SK-N-DZ (cell line): Measurements from ENCODE around the gene SH3RF3.
A peak's percentile ranks its signal among the peaks of the same experiment; 100 is the strongest.
"Not testable (repeated sequence)": the region's sequence is repeated elsewhere in the genome, so short reads cannot be mapped to it uniquely, and the experiment has no call there.

ENCODE experiments used
- DNase-seq: peaks from one replicate; pipeline ENCODE4 v3.0.0-alpha.2; 2015; ENCODE audit warnings: low spot score
- small RNA-seq, 2 experiments: library from RNA; depleted of rRNA; stranded (forward); fragments of <200 nt; gene quantifications; one replicate each; pipeline ENCODE3, GENCODE V24; 2014

SH3RF3 gene

DNA sequence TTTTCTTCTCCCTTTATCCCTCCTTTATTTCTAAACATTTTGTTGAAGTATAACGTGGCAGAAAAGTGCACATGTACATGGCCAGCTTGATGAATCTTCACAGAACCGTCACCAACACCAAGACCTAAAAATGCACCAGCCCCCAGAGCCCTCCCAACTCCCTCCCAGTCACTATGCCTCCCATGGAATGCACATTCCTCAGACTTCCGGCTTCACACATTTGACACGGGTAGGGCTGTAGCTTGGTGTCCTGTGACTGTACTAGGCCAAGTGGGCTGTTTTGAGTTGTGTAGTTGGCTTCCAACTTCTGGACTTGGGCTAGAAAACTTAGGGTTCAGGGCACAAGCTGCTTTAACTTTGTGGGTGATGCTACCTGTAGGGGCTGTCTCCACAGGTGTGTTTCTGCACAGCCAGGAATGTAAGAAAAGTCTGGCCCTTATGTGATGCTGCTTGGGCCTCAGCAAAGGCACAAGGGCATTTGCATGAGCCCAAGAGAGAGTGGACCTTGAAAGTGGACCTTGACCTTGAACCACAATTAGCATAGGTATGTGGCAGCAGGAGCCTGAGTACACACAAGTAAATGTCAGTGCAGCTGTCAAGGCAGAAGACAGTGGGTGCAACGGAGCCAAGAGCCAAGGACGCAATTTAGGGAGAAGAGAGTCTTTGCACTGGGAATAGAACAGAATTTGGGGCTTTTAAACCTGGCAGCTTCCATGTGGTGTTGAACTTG, 406.4 kb downstream of the SH3RF3 start:
- DNase-seq = no peak

DNA sequence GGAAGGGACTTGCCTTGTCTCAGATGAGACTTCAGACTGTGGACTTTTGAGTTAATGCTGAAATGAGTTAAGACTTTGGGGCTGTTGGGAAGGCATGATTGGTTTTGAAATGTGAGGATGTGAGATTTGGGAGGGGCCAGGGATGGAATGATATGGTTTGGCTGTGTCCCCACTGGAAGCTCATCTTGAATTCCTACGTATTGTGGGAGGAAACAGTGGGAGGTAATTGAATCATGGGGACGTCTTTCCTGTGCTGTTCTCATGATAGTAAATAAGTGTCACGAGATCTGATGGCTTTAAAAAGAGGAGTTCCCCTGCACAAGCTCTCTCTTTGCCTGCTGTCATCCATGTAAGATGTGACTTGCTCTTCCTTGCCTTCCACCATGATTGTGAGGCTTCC, 407.6 kb downstream of the SH3RF3 start:
- not testable (repeated sequence) for DNase-seq

DNA sequence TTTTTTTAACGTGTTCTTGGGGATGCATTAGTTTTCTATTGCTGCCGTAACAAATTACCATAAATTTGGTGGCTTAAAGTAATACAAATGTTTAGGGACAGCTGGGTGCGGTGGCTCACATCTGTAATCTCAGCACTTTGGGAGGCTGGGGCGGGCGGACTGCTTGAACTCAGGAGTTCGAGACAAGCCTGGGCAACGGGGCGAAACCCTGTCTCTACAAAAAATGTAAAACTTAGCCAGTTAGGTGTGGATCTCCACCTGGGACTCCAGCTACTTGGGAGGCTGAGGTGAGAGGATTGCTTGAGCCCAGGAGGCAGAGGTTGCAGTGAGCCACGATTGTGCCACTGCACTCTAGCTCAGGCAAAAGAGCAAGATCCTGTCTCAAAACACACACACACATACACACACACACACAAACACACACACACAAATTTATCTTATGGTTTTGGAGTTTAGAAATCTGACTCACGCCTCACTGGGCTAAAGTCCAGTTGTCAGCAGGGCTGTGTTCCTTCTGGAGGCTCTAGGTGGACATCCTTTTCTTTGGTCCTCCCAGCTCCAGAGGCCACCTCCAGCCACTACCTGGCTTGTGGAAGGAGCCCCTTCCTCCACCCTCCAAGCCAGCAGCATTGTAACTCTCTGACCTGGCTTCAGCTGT, 408.7 kb downstream of the SH3RF3 start:
- DNase-seq = no peak

DNA sequence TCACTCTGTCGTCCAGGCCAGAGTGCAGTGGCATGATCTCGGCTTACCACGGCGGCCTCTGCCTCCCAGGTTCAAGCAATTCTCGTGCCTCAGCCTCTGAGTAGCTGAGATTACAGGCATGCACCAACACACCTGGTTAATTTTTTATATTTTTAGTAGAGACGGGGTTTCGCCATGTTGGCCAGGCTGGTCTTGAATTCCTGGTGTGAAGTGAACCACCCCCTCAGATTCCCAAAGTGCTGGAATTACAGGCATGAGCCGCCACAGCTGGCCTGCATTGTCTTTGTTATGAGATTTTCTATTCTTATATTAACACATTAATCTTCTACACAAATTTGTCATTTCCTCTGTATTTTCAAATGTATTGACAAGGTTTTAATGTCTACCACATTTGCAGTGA, 409.5 kb downstream of the SH3RF3 start:
- no peak for DNase-seq

DNA sequence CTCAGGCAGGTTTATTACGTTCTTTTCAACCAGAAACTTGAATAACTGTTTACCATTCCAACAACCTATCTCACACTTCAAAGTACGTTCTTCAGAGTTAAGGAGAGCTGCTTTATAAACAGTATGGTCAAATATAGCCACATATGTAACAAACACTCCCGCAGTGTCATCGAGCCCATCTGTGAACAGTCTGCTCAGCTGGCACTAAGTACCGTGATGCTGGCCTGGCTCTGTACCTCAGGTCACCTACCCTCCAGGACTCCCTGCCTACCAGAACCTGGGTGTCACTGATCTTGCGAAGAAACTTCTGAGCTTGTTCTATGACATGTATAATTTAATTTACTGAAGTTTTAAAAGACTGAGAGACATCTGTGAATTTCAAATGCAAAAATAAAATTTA, 413.4 kb downstream of the SH3RF3 start:
- no peak for DNase-seq

DNA sequence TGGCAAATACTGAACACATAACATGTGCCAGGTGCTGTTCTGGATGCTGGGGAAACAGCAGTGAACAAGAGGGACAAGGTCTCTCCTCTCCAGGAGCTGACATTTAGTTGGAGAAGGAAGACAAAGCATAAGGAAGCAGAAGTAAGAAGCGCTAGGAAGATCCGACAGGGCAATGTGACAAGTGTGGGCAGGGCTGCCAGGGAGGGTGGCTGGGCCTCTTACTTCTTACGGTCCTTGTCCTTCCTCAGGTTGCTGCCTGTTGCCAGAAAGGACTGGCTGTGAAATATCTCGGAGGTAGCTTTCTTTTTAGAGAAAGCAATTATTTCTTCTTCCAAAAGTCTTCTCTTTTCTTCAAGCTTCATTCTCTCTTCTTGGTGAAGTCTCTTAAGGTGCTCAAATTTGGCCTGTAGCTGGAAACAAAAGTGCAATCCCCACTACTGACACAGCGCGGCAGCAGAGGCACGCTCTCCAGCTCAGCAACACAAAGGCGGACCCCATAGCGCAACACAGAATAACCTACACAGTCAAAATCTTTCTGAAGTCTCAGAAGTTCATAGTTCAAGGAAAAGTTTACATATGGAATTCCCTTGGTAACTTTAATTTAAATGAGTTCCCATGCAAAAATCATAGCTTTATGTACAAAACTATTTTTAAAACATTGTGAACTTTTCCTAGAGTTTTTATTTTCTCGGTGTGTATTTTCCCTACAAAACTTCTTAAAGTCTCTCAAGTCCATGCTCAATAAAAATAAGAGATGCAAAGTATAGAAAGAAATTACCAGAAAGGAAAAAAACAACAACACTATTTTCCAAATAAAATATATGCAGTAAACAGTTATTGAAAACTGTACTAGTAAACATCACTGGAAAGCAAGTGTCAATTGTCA, 417.1 kb downstream of the SH3RF3 start:
- peak; percentile 39 for DNase-seq

DNA sequence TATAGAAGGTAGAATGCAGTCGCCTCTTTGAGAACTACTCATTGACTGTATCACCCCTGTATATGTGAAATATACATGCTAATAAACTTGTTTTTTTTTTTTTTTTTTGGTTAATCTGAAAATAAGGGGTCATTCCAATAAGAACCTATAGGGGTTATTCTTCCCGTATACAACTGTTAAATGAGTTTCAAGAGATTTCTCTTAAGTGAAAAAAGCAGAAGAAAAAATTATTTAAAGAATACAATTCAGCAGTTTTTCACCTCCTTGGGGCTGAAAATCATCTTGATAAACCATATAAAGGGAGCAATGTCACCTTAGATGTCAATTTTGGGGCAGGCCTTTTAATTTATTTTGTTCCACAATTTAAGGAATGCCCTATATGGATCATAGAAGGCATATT, 418.3 kb downstream of the SH3RF3 start:
- no peak for DNase-seq

DNA sequence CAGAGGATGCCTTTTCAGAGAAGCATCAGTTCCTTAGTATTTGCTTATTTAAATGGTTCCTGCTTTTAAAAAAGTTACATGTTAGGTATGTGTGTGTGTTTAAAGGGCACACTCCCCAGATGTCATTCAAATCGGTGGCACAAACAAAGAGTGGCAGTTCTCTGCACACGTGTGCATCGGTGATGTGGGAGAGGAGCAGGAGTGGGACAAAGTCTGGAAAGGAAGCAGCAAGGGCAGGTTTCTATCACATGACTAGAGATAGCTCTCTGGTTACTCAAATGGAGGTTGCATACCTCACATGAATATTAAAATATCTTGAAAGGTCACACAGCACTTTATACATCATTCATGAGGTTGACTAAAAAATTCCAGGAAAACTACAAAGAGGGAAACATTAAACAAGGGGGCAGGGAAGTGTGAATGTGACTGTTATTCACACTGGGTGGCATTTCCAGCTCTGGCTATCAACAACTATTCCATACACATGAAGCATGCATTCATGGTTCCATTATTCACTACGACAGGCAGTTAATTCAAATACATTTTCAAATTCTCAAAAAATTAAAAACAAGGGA, 420.1 kb downstream of the SH3RF3 start:
- no peak for DNase-seq

Small RNA genes lying within 50 kb of the gene (small RNA-seq; reads per million reads assigned to genes)
- gene MIR4265 (0 reads per million in 2 experiments), gene MIR4266 (0 reads per million in 2 experiments), gene RF00017 (0 reads per million in 2 experiments), gene SNRPGP9 (0 reads per million in 2 experiments)
